A673 (cell line): ENCODE measurements around the gene ADGRG1. TPM values are rescaled to one million over a fixed set of nuclear protein-coding genes. Genes with fewer than 3 reads are reported as not detected.

ENCODE experiments used
- BruUV-seq: library from RNA; stranded (reverse); fragments of 400-500 nt; replicated peaks from 2 replicates; lab custom pipeline; 2021; lab: Mats Ljungman, UMichigan
- CTCF ChIA-PET: fragments of 300-600 bp; sonication (Branson Sonifier 250); formaldehyde crosslinking; loops from one replicate; lab custom pipeline; 2022; ENCODE audit warnings: antibody characterized with exemption; lab: Charles Lee
- POLR2A ChIA-PET: fragments of 300-600 bp; sonication (Branson Sonifier 250); formaldehyde crosslinking; loops from one replicate; lab custom pipeline; 2022; ENCODE audit warnings: antibody characterized with exemption; ENCODE audit not compliant: low non-redundant PET; lab: Charles Lee
- DNase-seq: peaks from one replicate; pipeline ENCODE4 v3.0.0-alpha.2; 2015; ENCODE audit warnings: low spot score
- H3K27ac ChIP-seq: fragments of 200-600 bp; sonication (generic); 2 replicates; pipeline ENCODE4 v1.5.1; 2016; ENCODE audit warnings: mixed run types, low read depth, mild to moderate bottlenecking, mixed read lengths, antibody characterized with exemption, low read length; ENCODE audit not compliant: poor library complexity, severe bottlenecking
- H3K27me3 ChIP-seq: fragments of 200-600 bp; sonication (generic); replicated peaks from 2 replicates; pipeline ENCODE4 v1.6.1; 2017; ENCODE audit warnings: mixed run types, low read depth, mild to moderate bottlenecking, mixed read lengths, antibody characterized with exemption, low read length; ENCODE audit not compliant: insufficient read depth, poor library complexity
- H3K36me3 ChIP-seq: fragments of 200-600 bp; sonication (generic); 2 replicates; pipeline ENCODE4 v1.6.1; 2016; ENCODE audit warnings: mixed run types, mild to moderate bottlenecking, mixed read lengths, antibody characterized with exemption, low read length; ENCODE audit not compliant: insufficient read depth, poor library complexity, severe bottlenecking
- H3K4me1 ChIP-seq: fragments of 200-600 bp; sonication (generic); 2 replicates; pipeline ENCODE4 v1.6.1; 2017; ENCODE audit warnings: mixed run types, mild to moderate bottlenecking, mixed read lengths, antibody characterized with exemption, low read length; ENCODE audit not compliant: insufficient read depth, poor library complexity, severe bottlenecking
- H3K4me3 ChIP-seq: fragments of 200-600 bp; sonication (generic); 2 replicates; pipeline ENCODE4 v1.5.1; 2016; ENCODE audit warnings: low read depth, mixed run types, mild to moderate bottlenecking, mixed read lengths, low read length; ENCODE audit not compliant: poor library complexity, severe bottlenecking
- H3K9me3 ChIP-seq: fragments of 200-600 bp; sonication (generic); 2 replicates; pipeline ENCODE4 v1.6.1; 2016; ENCODE audit warnings: mixed run types, low read depth, mild to moderate bottlenecking, mixed read lengths, antibody characterized with exemption, low read length; ENCODE audit not compliant: poor library complexity, severe bottlenecking
- EZH2 ChIP-seq: fragments of 200-600 bp; sonication (generic); IDR thresholded peaks from 2 replicates; pipeline ENCODE4 v1.6.1; 2017; ENCODE audit warnings: borderline replicate concordance, low read depth, mild to moderate bottlenecking, mixed read lengths, antibody characterized with exemption, low read length; ENCODE audit not compliant: poor library complexity, severe bottlenecking
- intact Hi-C: fragments of 100-400 bp; cut with micrococcal nuclease; formaldehyde crosslinking; loops from one replicate; pipeline ENCODE4 v1.10.0; 2022; ENCODE audit not compliant: unreplicated experiment
- total RNA-seq: library from RNA; stranded (reverse); gene quantifications from 2 replicates; pipeline ENCODE4 v1.2.3, GENCODE V29; 2021
- TF ChIP-seq, protein P1 (sequence below): fragments of 300-800, 200-600 bp; sonication (generic); conservative IDR thresholded peaks from 2 replicates; pipeline ENCODE4 v1.5.1; 2017; ENCODE audit warnings: low read depth, mild to moderate bottlenecking, antibody characterized with exemption, low read length, moderate library complexity, mixed read lengths

Gene ADGRG1
- total RNA-seq, 1 experiment from 2014 or later, result 0.75 TPM

DNA sequence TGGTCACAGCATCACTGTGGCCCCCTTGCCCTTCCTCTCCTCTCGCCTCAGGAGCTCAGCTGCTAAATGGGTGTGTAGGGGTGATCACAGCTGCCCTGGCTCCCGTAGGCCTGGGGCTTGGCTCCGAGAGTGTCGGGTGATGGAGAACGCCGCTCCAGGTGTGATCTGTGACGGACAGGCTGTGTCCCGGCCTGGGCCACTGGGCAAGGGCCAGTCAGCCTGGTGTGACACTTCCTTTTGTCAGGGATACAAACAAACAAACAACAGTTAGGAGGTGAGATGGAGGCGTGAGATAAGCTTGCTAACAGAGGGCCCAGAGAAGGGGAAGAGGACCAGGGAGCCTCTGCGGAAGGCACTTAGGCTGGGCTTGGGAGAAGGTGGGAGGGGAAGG is 2.0 kb downstream of the ADGRG1 start:
- intact Hi-C loops, result no loop called here
- no peaks in the 10 kb centered on the region for H3K36me3 ChIP-seq
- H3K4me1 ChIP-seq, result peaks cover 8% of the 10 kb centered on the region
- no peak for TF ChIP-seq EZH2
- no peak overlapping the region for H3K4me3 ChIP-seq
- H3K9me3 ChIP-seq, result no peaks in the 10 kb centered on the region
- BruUV-seq, result no TSS peak
- CTCF ChIA-PET, result no interaction called here
- POLR2A ChIA-PET, result no interaction called here
- no peaks in the 10 kb centered on the region for H3K27me3 ChIP-seq
- no peak for DNase-seq
- H3K27ac ChIP-seq, result no peak overlapping the region

DNA sequence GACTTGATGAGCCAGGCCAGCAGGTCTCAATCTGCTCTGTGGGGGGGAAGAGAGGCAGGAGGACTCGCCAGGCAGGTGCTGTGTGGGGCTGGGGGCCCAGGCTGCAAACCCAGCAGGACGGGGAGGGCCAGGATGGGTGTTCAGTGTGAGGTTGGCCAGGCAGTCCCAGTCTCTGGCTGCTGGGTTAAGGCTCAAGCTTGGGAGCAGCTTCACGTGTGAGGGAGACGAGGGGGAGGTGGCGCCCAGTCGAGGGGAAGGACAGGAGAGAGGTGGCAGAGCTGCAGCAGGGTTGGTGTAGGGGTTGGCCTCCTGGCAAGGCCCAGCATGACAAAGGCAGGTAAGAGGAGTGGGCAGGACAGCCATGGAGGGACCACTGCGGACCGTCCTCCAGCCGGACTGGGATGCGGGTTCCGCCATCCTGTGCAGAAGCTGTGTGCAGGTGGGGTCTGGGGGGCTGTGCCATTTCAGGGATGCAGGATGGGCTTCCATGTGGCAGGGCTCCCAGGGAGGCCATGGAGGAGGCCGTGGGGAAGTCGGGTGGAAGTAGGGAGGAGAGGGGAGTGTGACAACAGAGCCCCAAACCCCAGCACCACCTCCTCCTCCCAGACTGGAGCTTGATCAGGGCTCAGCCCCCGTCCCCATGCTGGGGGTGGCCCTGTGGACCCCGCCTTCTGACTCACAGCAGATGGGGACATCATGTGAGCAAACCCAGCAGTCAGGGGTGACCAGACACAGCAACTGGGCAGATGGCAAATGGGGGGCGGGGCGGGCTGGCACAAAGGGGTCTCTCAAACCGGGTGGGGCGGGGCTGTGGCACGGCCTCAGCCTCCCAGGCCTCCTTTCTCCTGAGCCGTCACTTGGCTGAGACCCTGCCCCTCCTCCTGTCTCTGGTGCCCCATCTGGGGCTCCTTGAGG is 2.8 kb downstream of the ADGRG1 start:
- ChIA-PET CTCF (no interaction called here), POLR2A (interaction anchor here (0.7 kb wide), 1 partner anchor 56 kb away, joined by 3 read pairs; no protein-coding TSS in a partner anchor)
- Histone ChIP-seq H3K9me3 (no peaks in the 10 kb centered on the region), H3K27me3 (no peaks in the 10 kb centered on the region), H3K36me3 (no peaks in the 10 kb centered on the region), H3K4me3 (no peak overlapping the region), H3K27ac (no peak overlapping the region), H3K4me1 (peaks cover 8% of the 10 kb centered on the region)
- TF ChIP-seq EZH2, result no peak
- TF ChIP-seq, protein P1, sequence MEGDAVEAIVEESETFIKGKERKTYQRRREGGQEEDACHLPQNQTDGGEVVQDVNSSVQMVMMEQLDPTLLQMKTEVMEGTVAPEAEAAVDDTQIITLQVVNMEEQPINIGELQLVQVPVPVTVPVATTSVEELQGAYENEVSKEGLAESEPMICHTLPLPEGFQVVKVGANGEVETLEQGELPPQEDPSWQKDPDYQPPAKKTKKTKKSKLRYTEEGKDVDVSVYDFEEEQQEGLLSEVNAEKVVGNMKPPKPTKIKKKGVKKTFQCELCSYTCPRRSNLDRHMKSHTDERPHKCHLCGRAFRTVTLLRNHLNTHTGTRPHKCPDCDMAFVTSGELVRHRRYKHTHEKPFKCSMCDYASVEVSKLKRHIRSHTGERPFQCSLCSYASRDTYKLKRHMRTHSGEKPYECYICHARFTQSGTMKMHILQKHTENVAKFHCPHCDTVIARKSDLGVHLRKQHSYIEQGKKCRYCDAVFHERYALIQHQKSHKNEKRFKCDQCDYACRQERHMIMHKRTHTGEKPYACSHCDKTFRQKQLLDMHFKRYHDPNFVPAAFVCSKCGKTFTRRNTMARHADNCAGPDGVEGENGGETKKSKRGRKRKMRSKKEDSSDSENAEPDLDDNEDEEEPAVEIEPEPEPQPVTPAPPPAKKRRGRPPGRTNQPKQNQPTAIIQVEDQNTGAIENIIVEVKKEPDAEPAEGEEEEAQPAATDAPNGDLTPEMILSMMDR, result no peak
- BruUV-seq, result no TSS peak
- intact Hi-C loops, result no loop called here
- no peak for DNase-seq

DNA sequence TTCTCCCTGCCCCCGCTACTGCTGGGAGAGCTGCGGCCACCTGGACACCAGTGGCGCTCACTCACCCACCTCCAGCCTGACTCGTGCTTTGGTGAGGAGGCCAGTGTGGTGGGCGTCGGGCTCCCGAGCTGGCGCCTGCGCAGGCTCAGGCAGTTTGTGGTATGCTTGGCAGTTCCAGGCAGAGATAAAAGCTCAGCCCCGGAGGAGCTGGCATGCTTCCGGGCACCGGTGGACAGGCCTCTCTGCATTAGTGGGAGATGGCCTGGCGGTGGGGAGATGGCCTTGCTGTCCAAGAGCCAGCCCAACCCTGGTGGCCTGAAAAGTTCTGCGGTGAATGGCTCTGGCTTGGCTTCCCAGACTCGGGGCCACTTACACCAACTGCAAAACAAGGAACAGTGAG is 4.1 kb downstream of the ADGRG1 start:
- Histone ChIP-seq H3K27ac (no peak overlapping the region), H3K4me3 (no peak overlapping the region), H3K9me3 (no peaks in the 10 kb centered on the region), H3K4me1 (peaks cover 8% of the 10 kb centered on the region), H3K27me3 (no peaks in the 10 kb centered on the region), H3K36me3 (no peaks in the 10 kb centered on the region)
- TF ChIP-seq EZH2, result no peak
- TF ChIP-seq, protein P1, result no peak
- DNase-seq, result no peak
- POLR2A ChIA-PET, result no interaction called here
- intact Hi-C loops, result no loop called here
- CTCF ChIA-PET, result no interaction called here
- no TSS peak for BruUV-seq
